Lower leg skin (tissue), 3 donors: ENCODE measurements around the gene ZFAND3.

ENCODE experiments used
- CTCF ChIP-seq, 3 donors: fragments of 450-650 bp; IDR thresholded peaks; one replicate each; pipeline ENCODE4 v1.5.1; 2016; ENCODE audit warnings: antibody characterized with exemption in 3 of 3, mild to moderate bottlenecking in 3 of 3, moderate library complexity in 2 of 3
- POLR2A ChIP-seq, 2 donors: fragments of 450-650 bp; IDR thresholded peaks; one replicate each; pipeline ENCODE4 v1.6.1; 2016 to 2017; ENCODE audit warnings: antibody characterized with exemption in 2 of 2, mild to moderate bottlenecking in 1 of 2, moderate library complexity in 1 of 2

GRCh38 chr6:38112181-38112580 is 292.7 kb downstream of the ZFAND3 start:
- TF ChIP-seq CTCF (IDR thresholded peaks at IDR 0.05) (no peak), POLR2A (IDR thresholded peaks at IDR 0.05) (no peak)
